ENCODE data around the gene SCNN1A.

SCNN1A gene

DNA sequence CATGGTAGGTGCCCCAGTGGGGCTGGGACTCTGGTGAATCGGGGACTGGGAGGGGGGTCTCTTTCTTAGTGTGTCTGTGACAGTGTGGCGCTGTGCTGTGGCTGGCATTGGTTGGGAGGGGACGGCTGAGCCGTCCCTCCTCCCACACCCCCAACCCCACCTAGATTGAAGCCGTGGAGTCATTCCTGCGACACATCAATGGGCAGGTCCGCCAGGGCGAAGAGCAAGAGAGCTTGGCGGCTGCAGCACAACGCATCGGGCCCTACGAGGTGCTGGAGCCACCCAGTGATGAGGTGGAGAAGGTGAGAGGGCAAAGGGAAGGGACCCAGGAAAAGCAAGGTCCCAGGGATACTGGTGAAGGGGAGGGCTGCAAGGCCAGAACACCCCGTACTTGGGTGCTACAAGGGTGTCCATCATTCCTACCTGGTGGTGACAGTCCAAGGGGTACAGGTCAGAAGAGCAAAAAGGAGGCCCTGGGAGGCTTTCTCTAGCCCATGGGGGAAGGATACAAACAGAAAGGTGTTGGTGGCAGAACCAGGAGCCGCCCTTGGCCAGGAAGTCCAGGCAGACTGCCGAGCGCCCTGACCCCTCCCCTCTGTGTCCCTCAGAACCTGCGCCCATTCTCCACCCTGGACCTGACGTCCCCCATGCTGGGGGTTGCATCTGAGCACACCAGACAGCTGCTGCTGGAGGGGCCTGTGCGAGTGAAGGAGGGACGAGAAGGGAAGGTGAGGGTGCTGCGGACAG lies 57.5 kb downstream of the SCNN1A start:
- no peak for DNase-seq (ENCODE audit: low read depth)

GRCh38 chr12:6316921-6317692 lies 58.3 kb downstream of the SCNN1A start:
- no peak for DNase-seq (ENCODE audit: low read depth)

DNA sequence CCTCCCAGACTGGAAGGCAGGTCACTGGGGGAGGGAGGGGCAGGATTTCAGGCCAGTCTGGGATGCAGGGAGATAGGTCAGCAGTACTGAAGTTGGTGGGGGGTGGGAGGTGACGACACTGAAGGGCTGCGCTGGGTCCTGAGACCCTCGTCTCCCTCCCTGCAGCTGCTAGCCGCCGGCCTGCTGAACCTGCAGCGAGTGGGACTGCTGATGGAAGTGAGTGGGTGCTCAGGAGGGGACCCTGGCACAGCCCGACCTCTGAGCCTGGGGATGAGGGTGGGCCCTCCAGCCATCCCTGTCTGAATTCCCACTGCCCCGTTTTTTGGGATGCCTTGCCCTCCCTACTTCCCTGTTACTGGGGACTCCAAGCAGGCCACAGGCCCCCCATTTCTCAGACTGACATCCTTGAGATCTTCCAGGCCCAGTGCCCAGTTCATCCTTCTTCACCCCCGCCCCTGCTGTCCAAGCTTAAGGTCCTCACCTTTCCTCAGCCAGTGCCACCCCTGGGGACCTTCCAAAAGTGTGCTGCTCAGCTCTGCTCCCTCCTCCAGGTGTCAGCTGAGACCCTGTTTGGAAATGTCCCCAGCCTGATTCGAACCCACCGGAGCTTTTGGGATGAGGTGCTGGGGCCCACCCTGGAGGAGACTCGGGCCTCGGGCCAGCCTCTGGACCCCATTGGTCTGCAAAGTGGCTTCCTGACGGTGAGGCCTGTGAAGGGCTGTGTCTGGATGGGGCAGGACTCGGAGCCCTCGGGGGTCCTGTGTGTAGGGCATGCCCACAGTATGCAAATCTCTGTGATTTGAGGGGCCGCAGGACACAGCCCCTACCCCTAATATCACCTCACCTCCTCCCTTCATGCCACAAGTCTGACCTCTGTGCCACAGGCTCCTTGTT lies 59.4 kb downstream of the SCNN1A start:
- no peak for DNase-seq (ENCODE audit: low read depth)

DNA sequence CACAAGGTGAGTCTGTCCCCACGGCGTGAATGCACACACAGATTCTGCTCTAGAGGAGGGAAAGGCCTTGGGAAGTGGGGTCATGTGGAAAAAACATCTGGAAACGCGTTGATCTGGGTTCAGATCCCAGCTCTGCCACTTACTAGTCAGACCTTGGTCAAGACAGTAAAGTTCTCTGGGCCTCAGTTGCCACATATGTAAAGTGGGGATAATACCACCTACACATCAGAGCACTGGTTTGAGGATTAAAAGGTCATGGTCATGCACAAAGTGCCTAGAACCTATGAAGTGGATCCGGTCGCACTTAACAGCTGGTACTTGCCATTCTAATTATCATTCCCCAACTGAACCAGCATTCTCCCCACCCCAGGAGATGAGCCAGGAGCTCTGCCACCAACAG lies 60.2 kb downstream of the SCNN1A start:
- DNase-seq (ENCODE audit: low read depth): no peak

DNA sequence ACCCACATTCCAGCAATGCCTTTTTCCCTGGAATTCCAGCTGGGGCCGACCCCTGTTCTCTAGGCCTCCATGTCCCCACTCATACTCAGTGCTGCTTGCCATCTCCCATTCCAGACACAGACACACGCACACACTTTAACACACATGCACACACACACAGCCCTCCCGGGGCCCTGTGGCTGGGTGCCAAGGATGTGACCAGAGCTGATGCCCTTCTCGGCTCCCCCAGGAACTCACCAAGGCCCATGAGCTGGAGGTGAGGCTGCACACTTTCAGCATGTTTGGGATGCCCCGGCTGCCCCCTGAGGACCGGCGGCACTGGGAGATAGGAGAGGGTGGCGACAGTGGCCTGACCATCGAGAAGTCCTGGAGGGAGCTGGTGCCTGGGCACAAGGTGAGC lies 60.6 kb downstream of the SCNN1A start:
- no peak for DNase-seq (ENCODE audit: low read depth)

DNA sequence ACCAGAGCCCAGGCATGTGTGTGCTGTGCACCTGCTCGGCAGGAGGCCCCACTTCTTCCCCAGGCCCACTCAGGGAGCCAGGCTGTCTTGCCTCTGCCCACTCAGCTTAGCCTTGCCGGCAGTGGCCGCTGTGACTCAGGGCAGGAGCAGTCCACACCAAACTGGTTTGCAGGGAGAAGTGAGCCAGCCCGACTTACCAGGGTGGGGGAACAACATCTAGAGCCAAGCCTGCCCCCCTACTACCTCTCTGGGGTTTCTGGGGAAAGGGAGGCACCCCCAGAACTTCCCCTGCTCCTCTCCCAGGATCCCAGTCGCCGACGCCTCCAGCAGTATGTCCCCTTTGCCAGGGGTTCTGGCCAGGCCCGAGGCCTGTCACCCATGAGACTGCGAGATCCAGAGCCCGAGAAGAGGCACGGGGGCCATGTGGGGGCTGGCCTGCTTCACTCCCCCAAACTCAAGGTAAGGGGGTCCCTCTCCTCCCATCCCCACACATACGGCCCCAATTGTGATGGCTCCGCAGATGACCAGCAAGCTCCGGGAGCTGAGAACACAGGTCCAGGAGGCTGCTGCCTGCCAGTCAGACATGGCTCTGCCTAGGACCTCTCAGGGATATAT lies 61.9 kb downstream of the SCNN1A start:
- no peak for DNase-seq (ENCODE audit: low read depth)

DNA sequence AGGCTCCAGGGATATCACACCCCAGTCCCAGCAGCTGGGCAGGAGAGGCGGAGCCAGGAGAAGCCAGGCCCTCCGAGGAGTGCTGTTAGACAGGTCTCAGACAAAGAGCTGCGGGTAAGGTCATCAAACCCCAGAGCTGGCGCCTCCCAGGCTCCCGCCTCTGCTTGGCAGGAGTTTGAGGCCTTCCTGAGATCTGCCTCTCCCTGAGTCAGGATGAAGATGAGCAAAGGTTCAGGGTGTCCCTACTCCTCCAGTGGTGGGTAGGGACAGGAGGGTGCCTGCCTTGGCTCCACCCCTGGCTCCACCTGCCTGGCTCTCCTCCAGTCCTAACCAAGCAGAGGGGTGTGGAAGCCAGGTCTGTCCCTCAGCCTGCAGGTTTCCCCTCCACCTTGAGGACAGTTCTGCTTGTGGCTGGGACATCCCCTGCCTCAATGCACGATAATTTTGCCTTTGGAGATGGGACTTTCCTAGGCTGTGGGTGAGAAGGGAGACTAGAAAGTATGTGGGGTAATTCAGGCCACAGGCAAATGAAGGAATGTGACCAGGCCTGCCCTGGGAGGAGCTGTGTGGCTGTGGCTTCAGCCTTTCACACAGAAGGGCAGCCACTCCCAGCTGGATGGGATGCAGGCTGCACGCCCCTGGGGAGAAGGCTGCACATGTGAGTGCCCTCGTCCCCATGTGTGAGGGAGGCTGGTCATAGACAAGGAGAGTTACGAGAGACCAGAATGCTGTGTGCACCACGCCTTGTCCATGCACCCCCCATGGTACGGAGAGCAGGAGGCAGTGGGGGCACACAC lies 62.6 kb downstream of the SCNN1A start:
- DNase-seq (ENCODE audit: low read depth): no peak

DNA sequence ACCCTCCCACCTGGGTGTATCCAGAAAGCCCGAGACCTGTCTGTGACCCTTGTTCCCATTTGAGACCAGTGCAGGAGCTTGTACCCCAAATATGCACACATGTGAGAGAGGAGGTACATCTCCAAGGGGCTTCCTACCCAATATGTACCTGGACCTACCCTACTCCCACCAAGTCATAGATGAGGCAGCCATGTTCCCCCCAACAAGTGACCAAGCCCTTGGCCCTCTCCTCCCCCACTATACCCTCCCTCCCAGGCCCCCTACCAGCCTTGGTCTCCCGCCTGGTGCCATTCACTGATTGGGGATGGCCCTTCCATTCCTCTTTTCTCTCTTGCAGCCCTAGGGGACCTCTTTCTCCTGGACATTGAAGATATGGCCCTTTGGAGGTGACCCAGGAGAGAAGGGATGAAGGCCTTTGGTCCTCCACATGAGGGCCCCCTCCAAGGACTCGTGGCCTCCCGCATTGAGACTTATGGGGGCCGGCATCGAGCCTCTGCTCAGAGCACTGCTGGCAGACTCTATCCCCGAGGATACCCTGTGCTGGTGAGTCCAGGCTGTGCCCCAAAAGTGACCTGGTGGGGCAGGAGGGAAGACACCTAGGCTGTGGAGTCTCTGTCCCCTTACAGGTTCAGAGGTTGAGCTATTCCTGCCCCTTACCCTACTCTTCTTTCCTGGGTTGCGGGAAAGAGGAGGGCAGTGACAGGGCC lies 63.4 kb downstream of the SCNN1A start:
- DNase-seq (ENCODE audit: low read depth): no peak

- no peak for DNase-seq (ENCODE audit: low read depth)
These were observed 64.4 kb downstream of the SCNN1A start for GRCh38 chr12:6310771-6311610.

DNA sequence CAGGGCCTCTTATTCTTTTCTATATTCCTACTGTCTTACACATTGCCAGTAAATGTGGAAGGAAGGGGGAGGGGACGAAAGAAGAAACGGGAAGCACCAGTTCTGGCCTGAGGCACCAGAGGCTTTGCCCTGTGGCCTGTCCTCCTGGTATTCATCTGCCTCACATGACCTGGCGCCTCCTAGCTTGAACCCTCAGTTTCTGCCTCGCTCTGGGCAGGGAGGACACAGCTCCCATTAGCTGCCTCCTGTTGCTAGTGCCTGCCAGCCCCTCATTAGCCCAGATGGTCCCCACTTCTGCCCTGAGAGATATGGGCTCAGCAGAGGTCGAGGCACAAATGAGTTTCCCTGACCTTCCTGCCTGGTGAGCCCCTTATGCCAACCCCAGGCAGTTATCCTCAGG lies 67.8 kb downstream of the SCNN1A start:
- no peak for DNase-seq (ENCODE audit: low read depth)

GRCh38 chr12:6306599-6307220 lies 68.7 kb downstream of the SCNN1A start:
- no peak for DNase-seq (ENCODE audit: low read depth)

DNA sequence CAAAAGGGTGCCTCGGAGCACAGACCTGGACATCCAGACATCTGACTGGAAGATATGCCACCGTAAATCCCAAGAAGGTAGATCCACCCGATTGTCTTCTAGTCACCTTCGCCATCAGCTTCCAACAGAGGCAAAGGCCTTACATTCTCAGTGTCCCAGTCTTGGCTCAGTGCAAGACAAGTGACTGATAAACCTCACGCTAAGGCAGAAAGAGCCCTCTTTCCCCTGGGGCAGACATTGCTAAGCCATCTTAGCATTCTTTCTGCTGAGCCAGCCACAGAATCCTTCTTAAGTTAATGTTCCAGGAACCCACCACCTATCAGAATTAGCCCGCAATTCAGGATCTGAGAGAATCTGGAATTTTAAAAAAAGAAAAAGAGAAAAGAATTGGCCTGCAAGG lies 69.2 kb downstream of the SCNN1A start:
- DNase-seq (ENCODE audit: low read depth): no peak

GRCh38 chr12:6303071-6303470 lies 72.3 kb downstream of the SCNN1A start:
- no peak for DNase-seq (ENCODE audit: low read depth)

DNA sequence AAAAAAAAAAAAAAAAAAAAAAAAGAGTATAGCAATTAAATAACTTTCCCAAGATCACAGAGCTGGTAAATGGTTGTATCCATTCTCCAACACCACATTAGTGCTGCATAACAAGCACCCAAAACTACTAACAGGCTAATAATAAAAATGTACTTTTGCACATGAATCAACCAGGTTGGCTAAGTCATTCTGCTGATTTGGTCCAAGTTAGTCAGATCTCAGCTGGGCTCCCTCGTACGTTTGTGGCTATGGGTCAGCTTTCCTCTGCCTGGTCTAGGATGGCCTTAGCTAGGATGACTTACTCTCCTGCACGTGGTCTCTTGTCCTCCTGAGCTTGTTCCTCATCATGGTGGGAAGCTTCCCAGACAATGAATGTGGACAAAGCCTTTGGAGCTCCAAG lies 72.7 kb downstream of the SCNN1A start:
- no peak for DNase-seq (ENCODE audit: low read depth)

GRCh38 chr12:6301721-6302120 lies 73.6 kb downstream of the SCNN1A start:
- no peak for DNase-seq (ENCODE audit: low read depth)

DNA sequence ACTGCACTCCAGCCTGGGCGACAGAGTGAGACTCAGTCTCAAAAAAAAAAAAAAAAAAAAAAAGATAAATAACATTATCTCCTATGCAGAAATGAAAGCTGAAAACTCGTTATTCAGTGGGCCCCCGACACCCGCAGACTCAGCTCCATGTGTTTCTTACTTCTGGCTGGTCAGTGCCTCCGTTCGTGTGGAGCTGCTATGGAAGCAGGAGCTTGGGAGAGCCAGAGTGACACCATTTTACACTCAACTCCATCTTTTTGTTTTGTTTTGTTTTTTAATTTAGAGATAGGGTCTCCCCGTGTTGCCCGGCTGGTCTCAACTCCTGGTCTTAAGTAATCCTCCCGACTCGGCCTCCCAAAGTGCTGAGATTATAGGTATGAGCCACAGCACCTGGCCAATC lies 78.2 kb downstream of the SCNN1A start:
- DNase-seq (ENCODE audit: low read depth): no peak

All from stimulated activated CD8-positive, alpha-beta memory T cell treated with anti-CD3 and anti-CD28 coated beads, Interleukin-12 subunit alpha, Interleukin-12 subunit beta, amount 100 ng/mL, for 1 hour (primary cell).